DMS53 (cell line): ENCODE data around the gene ELMO3.
A peak's percentile ranks its signal among the peaks of the same experiment; 100 is the strongest.

Experiments
- DNase-seq: peaks from one replicate; lab custom pipeline; 2025; lab: John Stamatoyannopoulos, UW

ELMO3 gene

GRCh38 chr16:67223992-67224391 is 25.1 kb downstream of the ELMO3 start:
- no peak for DNase-seq

DNA sequence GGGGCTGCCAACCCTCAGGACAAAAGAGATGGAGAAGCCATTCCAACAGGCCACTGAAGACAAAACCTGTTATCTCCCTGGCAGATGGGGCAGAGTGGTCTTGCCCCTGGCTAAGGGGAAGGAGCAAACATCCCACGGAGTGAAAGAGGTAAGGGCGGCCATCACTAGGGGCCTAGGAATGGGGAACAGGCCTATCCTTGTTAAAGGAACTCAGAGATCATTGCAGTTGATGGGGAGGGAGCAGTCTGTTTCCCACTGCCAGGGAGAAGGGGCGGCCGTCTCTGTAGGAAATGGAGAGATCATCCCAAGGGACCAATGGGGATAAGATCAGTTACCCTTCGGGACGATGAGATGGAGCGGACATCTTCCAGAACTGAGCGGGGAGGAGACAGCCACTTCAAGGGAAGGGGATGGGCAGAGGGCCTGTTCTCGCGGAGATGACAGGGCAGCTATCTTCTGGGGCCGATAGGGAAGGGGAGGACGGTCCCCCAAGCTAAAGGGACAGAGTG is 27.4 kb downstream of the ELMO3 start:
- no peak for DNase-seq

- DNase-seq, result peak; percentile 98
Observed at GRCh38 chr16:67226804-67227566, 28.1 kb downstream of the ELMO3 start, which contains the start of gene TMEM208. Gene TMEM208 (plus strand): TSS chr16:67227130. CDS start chr16:67227219, 89 bp downstream.

- DNase-seq, result no peak
Observed at GRCh38 chr16:67227567-67227921, 28.6 kb downstream of the ELMO3 start.

DNA sequence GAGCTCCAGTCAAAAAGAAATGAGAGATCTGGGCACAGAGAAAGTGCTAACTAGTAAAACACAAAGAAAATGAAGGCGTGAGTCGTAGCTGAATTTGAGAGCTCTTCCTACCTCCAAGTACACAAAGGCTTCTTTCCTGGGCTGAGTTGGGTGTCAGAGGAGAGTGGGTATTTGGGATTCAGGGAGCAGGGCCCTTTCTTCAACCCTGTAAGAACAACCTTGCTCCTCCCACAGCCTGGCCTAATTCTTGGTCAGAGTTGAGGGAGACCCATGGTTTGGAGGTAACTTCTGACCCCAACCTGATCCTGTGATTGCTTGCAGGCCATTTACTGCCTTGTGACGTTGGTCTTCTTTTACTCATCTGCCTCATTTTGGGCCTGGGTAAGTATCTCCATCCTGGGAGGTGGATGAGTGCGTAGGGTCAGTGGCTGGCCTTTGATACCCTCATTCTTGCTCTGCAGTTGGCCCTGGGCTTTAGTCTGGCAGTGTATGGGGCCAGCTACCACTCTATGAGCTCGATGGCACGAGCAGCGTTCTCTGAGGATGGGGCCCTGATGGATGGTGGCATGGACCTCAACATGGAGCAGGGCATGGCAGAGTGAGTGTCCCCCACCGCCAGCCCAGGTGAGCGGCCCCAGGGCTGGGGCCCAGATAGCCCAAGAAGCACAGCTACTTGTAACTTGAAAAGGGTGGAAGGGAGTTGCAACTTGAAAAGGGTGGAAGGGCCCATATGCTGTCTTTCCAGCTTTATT is 29.3 kb downstream of the ELMO3 start:
- DNase-seq, result no peak

GRCh38 chr16:67228905-67229304 is 30.0 kb downstream of the ELMO3 start:
- DNase-seq, result no peak

DNA sequence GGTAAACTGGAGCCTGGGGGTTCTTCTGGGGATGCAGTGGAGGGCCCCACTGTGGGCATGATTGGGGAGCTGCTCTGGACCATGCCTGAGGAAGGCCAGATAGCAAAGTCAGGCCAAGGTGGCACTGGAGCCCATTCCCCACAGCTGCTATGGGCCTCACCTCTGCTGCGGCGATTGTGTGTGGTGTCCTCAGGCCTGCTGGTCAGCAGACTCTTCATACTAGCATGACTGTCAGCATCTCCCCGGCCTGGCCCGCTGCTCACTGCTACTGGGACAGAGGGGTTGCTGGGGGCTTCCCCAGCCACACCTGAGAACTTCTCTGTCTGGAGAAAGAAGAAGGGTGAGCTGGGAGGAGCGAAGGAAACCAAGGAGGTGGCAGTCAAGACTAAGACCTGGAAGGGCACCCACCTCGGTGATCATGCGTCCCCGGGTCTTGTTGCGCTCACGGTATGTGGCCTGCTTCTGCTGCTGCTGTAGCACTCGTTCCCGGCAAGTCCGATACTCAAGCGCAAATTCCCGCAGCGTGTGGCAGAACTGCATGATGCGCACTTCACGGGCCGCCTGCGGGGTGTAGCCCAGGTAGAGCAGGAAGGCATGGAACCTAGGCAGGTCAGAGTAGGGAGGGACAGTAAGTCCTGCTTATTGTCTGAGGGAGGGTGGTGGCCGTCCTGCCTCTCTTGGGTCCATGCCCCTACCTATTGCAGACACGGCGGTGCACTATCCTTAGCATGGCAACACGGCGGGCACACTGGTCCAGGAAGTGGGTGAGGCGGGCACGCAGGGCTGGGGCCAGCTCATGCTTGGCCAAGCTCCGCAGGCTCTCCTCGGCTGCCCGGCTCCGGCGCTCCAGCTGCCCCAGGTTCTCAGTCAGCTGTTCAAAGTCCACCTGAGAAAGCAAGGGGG is 31.2 kb downstream of the ELMO3 start:
- DNase-seq, result no peak

DNA sequence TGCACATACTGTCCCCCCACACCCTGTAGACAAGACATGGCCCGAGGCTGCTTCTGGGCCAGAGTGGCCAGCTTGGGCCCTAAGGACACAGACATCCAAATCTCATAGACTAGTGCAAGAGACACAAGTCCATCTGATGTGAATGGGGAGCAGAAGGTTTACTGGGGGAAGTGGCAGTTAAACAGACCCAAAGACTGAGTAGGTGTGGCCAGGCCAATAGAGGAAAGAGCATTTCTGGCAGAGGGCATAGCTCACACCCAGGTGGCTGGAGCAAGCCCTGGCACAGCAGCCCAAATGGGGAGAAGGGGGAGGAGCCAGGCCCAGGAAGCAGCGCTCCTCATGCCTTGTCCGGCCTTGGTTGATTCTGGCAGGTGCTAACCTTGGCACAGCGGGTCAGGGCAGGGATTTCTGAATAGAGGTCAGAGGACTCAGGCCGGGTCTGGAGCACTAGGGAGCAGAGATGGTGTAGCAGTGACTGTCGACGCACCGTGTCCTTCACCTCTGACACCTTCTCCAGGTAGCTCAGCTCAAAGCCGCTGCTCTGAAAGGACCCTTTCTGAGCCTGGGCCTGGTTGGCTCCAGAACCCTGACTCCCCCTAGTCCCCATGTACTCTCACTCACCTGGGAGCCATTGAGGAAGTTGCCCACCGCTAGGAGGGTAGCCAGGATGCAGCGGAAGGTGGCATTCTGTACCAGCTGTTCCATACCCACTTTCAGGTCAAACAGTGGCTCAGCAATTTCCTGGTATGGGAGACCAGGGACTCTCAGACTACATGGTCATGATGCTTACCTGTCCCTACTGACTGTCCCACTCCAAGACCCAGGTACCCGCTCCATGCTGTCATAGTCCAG is 32.1 kb downstream of the ELMO3 start:
- DNase-seq, result no peak

GRCh38 chr16:67233596-67233995 is 34.7 kb downstream of the ELMO3 start:
- DNase-seq, result no peak

GRCh38 chr16:67234180-67234597 is 35.3 kb downstream of the ELMO3 start:
- no peak for DNase-seq

DNA sequence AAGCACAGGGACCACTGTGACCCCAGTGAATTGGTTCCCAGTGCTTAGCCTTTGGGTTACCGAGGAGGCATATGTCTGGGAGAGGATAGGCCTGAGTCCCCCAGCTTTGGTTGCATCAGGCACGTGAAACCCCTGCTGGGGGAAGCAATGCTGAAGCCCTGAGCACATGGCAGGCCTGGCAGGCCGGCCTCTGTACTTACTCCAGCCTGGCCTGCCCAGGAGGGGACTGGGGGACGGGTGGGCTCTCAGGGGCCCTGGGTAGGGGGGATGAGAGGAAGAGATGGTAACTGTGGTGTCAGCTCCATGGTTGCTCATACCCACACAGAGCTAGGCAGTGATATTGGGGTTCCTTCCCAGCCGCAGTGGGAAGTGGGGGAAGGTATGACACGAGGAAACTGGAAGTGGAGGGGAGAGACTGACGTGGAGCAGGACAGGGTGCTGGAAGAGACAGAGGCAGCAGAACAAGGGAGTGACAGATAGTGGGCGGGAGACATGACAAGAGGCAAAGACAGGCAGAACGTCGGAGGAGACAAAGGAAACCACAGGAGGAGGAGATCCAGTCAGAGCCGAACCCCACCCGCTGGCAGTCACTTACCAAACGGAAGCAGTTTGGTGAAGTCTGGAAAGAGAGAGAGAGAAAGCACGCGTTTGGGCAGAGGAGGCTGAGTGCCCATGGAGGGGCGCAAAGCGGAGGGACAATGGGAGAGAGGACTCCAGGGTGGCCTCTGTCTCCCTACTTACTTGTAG is 37.1 kb downstream of the ELMO3 start:
- no peak for DNase-seq

DNA sequence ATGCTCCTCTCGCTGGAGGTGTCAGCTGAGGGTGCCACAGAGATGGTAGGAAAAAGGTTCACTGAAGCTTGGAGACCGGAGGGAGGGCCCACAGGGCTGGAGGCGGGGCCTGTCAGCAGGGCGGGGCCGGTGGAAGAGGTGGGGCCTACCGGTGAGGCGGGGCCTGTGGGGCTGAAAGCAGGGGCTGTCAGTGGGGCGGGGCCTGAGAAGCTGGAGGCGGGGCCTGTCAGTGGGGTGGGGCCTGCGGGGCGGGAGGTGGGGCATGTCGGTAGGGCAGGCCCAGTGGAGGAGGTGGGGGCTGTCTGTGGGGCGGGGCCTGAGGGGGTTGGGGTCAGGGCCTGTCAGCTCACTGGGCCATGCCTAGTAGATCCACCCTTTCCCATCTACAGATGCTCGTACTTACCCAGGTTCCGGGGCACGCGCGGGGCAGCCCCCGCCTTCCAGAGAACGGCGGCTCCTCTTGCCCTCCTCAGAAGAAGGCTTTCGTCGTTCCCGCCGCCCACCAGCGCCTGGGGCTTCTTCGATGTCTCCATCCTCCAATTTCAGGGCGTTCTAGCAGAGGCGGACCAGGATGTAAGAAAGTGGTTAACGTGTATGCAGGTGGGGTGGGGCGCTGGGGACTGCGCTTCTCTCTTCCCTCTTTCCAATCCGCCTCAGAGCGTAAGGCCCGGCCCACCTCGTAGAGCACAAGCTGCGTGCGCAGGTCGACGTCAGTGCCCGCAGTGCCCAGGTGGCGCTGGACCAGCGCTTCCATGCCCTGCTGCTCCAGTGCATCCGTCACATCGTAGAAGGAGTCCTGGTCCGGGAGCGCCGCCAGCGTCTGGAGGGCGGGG is 37.8 kb downstream of the ELMO3 start:
- DNase-seq, result peak; percentile 70

DNA sequence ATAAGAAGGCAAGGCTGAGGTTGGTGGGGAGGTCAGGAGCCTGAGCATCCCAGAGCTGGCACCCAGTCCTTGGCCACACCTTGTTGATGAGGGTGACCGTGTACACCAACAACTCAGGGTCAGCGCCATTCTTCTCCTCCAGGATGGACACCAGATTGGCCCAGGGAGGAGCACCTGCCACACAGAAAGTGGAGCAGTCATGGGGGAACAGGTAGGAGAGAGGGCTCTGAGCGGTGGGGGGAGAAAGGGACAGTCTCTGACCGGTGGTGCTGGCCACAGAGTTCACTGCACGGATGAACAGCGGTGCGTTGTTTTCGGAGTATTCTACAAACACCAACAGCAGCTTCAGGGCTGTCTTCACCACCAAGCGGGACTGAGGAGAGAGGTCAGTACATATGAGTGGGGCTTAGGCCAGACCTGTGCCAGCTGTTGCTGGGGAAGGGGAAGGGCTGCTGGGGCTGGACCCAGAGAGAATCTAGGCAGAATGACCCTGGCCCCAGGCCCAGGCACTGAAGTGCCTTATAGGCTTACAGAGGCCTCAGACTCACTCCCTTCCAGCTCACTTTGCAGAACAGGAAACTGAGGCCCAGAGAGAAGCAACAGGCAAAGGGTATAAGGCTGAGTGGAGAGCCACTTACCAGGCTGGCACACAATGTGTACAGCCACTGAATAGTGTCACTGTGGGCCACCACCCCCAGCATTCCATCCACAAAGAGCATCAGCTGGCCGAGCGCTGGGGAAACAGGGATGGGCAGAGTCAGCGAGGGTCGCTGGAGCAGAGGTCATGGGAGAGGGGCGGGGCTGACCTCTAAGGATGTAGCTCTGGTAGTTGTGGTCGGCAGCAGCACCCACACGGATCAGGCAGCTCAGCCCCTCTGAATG is 38.7 kb downstream of the ELMO3 start:
- DNase-seq, result no peak

DNA sequence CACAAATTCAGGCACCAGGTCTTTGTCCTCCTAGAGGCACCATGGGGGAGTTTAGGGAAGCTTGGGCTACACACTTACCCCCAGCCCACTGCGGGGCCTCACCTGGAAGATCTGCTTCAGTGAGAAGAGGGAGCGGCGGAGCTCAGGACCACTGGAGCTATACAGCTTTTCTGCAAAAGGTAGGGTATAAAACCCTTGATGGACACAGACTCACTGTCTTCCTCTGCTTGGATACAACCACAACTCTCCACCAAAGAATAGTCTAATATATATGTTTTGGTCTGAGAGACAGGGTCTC is 39.3 kb downstream of the ELMO3 start:
- no peak for DNase-seq

GRCh38 chr16:67238806-67239470 is 40.0 kb downstream of the ELMO3 start:
- no peak for DNase-seq

GRCh38 chr16:67240506-67240905 is 41.6 kb downstream of the ELMO3 start:
- DNase-seq, result no peak

DNA sequence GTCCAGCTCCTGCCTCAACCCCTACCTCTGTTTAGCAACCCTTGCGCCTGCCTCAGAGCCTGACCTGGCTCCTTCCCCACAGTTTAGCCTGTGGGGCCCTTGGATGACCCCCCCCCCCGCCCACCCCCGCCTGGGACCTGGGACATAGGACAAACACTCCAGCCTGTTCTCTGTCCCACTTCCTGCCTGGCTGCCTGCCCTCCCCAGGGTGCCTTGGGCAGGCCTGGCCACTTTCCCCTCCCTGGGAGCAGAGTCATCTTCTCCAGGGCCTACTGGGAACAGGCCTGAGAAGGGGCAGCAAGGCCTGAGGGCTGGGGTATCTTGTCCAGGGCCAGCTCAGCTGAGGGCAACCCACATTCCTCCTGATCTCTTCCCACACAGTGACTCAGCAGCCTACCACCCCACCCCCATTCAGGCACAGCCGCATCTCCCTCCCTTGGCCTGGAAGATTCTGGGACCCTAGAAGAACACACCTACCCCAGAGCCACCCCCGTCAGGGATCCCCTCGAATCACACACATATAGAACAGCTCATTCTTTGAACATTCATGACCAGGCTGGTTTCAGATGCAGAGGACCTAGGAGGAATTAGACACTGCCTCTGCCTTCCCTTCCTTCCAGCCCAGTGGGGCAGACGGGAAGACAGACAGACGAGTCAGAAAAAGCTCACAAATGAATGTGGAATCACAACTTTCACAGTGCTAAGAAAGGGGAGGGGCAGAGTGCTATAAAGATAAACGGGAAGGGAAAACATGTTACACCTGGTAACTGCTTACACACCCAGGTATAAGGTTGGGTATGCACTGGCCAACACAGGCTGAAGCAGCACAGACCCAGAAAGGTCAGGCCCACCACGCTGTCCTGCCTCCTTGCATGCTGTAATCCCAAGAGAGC is 42.3 kb downstream of the ELMO3 start:
- DNase-seq, result peak; percentile 51
